Midbrain (tissue), 1 donor: ENCODE data around the gene THRA.

Experiments
- DNase-seq: peaks from one replicate; lab custom pipeline; 2025; lab: John Stamatoyannopoulos, UW

Gene THRA

DNA sequence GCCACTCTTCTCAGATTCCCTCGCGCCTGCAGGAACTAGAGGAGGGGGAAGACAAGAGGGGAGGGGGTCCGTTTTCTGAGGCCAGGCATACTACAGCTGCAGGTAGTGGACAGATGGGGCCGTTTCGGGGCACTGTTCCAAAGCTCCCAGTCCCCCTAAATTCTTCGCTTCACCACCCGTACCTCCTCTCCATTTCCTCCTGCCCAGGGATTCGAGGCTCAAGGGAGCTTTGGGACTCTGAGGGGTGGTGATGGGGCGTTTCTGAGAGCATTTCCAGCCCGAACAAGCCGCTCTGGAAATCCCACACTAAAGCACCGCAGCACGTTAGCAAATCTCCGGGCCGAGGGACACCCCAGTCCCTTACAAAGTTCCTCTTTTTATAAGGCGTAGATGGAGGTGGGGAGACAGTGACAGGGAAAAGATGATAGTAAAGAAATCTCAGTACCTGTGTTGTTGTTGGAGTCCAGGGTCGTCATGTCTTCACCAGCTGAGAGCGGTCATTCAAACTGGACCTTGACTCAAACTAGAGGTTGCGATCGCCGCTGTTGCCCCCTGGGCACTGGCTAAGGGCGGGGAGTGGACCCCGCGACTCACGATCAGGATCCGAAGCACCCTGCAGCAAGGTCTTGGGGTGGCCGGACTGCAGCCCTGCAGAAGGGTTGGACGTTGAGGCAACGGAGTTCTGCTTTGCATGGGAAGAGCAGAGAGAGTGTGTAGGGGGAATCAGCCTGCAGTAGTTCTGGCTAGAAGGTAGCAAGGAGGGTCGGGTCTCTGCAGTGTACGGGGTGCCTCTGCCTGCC is 37.1 kb downstream of the THRA start:
- DNase-seq, result no peak

DNA sequence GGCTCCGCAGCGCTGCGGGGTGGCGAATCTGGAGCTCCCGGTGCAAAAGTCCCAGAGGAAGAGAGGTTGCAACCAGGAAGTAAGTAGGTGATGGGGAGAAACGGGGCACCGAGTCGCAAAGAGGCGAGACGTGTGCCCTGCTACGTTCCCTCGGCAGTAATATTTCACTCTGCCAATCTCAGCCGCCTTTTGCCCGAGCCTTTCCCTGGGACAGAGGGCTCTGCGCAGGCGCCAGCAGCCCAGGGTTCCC is 37.6 kb downstream of the THRA start, which contains the start of gene NR1D1:
Gene NR1D1 (minus strand): TSS at position 171 of the 250 bp plus-strand sequence. CDS start 495 bp downstream, outside the sequence.
- DNase-seq, result no peak

DNA sequence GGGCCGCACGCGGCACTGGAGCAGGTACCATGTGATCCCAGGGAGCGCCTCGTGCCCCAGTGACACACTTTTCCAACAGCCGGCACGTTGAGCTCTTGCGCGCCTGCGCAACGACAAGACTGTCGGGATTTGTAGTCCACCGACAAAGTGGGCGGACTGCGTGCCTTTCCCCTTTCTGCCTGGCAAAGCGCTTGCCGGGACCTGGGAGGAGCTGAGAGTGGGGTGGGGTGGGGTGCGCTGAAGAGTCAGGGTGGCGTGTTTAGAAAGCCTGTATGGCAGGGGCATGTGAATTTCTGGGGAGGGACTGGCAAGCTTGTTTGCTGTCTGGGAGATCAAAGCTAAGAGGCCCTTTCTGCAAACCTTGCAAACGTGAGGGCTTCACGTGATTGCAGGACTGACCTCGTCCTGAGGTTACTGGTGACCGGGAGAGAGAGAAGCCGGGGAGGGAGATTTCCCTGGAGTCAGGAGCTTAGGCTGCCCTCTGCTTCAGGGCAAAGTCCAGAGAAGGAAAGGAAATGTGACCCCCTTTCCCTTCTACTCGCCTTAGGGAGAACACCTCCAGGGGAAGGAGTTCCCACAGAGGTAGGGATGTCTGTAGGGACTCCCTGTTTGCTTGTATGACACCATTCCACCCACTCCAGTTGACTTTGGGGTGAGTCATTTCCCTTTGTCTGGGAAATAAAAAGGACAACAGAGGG is 38.1 kb downstream of the THRA start:
- DNase-seq, result peak; percentile 97

DNA sequence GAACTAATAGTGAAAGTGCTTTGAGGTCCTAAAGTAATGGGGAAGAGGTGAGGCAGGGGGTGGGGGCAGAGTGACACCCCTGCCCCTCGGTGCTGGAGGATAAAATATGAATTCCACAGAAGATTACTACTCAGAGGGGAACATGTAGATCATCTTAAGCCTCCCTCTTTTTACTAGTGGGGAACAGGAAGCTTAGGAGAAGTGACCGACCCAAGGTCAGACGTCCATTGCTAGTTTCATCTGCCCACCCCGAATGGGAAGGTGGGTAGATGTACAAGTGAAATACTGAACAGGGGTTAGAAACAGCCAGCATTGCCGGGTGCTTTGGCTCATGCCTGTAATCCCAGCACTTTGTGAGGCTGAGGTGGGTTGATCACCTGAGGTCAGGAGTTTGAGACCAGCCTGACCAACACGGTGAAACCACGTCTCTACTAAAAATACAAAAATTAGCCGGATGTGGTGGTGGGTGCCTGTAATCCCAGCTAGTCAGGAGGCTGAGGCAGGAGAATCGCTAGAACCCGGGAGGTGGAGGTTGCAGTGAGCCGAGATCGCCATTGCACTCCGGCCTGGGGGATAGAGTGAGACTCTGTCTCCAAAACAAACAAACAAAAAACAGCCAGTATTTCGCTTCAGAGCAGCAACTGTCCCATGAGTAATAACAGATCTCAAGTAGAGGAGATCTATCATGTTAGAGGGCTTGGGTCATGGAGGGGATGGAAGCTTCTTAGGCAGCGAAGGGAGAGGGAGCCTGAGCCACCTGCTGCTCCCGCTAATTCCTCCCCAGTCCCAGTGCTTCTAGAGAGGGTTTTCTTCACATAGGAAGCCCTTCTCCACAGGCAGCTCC is 38.8 kb downstream of the THRA start:
- DNase-seq, result no peak

DNA sequence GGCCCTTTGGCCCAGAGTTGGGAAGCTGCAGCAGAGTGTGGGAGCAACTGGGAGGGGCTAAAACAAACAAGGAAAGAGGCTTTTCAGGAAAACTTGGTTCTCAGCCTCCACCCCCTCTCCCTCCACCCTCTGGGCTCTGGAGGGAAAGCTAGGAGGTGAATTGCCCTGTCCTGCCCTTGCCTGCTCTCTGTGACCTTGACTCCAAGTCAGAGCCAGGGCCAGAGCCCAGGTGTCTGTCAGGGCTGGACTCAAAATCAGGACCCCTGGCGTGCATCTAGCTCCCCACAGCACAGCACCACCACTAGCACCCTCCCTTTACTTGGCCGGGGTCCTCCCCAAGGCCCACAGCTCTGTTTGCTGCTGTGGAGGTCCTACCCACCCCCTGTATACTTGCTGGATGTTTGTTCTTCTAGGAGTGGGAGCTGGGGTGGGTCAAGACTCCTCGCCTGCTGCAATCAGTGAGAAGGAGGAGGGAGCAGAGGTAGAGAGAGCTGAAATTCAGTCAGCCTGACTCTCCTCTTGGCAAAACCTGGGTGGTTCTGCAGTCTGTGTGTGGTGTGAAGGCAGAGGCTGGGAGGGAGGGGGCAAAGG is 40.4 kb downstream of the THRA start:
- DNase-seq, result no peak

DNA sequence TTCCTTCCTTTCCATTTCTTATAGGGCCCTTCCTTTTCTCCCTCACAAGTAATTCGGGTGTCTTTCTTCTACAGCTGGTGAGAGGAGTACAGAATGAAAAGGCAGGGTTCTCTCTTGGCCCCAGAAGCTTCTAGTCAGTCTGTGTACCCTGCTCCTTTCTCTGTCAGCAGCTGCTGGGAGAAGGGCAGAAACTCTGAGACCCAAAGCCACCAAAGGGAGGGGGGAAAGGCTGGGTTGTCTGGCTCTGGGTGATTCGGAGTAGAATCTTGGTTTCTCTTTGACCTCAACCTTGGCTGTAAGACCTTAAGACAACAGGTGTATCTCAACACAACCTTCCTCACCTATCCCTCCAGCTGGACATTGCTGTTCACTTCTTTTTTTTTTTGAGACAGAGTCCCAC is 40.9 kb downstream of the THRA start:
- no peak for DNase-seq

DNA sequence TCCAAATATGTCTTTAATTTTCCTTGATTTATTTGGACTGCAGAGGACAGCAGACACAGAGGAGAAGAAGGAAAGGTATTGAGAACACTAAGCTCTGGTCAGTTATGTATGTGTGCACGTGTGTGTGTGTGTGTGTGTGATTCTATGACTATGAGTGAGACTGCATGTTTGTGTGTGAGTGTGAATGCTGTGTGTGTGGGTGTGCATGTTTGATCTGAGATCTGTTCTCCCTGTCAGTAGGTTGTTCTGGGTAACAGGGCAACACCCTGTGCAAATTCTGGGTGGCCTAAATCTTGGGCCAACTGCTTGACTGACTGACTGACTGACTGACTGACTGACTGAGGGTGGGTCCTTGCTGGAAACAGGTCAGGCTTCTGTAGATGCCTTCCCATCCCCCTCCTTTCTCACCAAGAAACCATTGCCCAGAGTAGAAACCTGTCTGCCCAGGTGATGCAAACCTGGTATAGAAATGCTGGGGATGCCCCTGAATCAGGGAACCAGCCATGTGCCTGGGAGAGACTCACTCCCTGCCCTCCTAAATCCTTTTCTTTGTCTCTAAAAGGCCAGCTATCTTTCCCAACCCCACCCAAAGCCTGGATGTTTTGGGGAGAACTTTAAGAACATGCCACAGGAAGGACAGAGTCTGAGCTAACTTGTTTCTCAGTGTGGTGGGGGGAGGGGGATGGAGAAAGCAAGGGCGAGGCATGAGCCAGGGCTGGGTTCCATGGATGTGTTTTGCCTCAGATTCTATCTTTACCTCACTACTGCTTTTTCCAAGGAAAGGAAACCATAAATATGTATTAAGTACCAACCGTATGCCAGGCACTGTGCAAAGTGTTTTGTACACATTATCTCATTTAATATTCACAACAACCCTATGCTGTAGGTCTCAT is 42.1 kb downstream of the THRA start:
- no peak for DNase-seq

DNA sequence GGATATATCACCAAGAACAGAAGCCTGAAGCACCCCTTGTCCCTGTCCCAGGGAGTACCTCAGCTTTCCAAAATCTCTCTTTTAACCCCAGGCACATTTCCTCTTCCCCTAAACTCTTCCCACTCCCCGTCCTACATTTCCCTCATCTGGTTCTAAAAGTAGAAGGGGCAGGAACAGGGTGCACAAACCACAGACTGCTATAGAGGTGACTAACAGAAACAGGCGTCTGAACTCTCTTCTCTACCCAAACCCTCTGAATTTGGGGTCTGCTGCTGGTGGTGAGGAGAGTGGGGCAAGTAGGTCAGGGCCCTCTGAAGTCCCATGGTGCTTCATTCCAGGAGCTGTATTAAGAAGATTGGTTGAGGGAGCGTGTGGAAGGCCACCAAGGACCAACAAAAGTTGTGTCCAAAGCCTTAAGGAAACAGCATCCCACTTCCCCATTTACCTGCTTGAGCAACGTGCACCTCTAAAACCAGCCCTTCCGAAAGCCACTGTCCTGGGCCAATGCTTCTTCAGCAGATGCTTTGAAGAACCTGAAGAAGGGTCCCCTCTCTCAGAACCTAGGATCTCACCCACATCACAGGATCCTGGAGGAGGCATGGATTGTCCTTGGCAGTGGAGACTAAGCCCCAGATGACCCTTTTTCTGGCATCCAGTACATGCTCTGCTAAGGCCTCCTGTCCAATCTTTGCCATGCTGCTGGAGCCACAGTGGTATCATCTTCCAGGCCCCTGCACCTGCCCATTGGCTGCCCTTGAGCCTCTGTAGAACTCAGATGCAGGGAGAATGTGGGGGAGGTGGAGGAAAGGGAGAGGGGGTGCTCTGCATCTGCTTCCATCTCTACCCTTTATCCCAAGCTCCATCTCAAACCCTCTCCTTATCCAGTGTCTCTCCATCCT is 43.3 kb downstream of the THRA start:
- DNase-seq, result no peak

DNA sequence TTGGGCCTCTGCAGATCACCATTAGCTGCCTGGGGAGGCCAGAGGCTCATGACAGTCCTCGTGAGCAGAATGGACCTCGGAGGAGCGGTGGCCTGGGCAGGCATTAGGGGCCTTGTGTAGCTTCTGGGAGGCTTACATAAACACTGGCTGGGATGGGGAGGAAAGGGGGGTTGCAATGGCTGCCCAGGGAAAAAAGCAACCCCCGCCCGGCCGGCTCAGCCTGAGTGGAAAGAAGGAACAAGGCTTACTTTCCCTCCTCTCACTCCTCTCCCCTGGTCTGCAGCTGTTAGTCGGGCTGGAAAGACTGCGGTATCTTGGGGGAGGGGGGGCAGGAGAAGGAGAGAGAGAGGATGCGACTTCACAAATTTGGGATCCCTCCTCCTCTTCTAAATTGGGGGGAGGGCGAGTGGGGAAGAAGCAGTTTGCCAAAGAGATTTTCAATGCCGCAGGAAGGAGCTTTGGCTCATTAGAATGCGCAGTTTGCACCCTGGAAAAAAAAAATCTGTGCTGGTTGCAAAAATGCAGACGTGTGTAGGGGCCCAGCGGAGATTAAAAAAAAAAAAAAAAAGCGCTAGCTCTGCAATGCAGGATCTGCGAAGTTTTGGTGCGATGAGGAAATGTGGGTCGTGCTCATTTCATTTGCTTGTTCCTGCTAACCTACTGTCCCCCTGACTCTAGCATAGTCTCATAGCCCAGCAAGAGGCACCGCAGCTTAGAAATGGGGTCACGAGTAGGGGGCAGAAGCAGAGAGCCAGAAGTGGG is 44.2 kb downstream of the THRA start:
- DNase-seq, result no peak

DNA sequence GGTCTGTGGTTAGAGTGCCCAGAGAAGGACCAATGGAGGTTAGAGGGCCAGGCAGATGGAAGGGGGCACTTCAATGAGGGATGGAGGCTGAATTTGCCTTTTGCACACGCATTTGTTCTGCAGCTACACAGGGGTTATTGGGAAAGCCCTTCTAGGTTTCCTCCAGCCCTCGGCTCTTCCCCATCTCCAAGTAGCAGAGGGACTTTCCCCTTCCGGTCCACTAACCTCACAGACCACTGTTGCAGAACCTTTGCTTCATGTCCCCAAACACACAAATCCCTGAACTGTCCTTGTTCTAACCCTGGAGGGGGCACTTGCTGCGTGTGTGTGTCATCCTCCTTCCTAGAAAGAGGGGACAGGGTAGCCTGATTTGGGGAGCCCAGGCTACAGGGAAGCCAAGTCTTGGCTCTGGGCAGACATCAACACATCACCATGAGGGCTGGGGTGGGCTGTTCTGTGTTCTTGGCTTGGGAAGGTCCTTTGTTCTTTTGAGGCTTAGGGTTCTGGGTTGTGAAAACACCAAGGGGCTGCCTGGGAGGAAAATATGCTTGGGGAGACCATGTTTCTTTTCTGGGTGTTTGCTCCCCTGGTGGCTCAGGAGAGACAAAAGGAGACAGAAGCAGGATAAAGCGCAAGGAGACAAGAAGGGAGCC is 44.9 kb downstream of the THRA start:
- no peak for DNase-seq

DNA sequence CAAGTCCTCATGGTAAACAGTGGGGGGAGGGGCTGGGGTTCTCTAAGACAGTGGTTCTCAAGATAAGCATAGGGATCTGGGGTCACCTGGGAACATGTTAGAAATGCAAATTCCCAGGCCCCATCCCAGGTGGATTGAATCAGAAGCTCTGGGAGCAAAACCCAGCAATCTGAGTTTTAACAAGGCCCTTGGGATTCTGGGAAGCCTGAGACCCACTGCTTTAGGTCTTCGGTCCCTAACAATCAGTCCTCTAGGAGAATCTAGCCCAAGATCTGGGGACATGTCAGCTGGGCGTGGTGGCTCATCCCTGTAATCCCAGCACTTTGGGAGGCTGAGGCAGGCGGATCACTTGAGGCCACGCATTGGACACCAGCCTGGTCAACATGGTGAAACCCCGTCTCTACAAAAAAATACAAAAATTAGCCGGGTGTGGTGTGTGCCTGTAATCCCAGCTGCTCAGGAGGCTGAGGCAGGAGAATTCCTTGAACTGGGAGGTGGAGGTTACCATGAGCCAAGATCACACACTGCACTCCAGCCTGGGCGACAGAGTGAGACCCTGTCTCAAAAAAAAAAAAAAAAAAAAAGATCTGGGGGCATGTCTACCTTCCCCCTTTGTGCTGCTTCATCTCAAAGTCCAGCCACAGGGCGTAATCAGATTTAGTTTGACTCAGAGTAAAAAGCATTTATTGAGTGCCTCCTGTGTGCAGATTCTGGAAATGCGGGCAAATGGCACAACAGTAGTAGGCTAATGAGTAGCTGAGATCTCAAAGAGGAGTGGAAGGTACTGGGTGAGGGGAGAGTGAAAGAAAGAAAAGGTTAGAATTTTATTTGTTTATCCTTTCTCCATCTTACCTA is 46.4 kb downstream of the THRA start:
- no peak for DNase-seq

DNA sequence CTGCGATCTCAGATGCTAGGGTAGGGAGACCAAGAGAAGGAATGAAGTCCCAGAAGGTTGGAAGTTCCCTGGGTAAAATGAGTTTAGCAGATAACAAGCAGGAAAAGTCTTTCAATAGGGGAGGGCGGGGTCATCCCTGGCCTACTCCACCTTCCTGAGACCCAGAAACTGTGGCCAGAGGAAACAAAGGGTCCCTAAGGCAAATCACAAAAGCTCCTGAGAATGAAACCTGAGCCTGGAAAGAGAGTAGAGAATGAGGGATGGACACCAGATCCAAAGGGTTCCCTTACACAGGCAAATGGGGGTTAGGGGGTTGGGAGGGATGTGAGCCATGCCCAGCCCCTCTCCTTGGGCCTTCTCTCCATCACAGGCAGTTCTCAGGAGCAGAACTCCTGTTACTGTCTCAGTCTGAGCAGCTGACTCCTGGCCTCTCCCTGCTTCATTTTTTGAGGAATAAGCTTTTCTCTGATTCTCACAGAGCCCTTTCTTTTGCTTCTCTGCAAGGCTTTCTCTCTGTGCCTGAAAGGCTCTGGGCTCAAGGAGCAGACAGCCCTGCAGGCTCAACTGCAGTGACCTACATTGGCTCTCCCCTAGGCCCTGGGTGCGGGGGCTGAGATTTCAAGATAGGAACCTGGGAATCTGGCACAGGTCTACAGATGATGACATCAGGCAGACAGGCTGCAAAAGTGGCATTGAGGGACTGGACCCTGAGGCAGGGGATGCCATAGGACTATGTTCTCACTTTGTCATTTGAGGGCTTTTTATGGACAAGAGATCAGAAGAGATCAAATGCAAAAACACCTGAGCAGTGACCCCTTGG is 47.5 kb downstream of the THRA start:
- DNase-seq, result no peak

DNA sequence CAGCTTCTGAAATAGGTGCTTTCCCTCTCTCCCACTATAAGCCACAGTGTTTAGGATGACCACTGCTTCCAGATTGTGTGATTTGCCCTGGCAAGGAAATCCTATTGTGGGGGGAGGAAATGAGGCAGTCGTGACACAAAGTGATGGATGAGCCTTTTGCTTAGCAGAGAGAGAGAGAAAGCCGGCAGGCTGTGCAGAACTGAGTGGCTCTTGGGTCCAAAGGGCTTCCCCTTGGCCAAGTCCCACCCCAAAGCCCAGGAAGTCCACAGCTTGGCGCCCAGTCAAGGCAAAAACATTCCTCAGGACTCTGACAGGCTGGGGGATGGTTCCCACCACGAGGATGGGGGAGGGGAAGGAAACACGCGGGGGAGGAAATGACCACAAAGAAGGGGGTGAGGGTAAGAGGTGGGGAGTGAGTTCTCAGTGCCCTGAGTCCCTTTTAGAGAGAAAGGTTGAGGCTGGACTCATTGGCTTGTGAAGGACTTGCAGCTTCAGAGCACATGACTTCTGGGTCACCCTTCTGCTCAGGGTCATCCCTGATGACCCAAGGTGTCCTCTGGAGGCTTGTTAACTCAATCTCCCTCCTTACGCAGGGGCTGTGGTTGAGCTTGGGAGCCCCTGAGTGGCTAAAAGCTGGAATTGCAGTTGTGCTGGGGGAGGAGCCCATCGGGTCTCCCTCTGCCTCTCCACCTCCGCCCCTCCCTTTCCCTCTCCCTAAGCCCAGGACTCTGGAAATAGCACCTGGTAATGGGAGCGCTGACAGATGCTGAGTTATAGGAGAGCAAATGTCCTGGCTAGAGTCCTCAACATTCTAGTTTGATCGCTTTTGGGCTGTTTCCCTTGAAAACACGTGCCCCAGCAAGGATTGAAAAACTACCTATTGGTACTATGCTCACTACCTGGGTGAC is 48.7 kb downstream of the THRA start:
- DNase-seq, result peak; percentile 88

DNA sequence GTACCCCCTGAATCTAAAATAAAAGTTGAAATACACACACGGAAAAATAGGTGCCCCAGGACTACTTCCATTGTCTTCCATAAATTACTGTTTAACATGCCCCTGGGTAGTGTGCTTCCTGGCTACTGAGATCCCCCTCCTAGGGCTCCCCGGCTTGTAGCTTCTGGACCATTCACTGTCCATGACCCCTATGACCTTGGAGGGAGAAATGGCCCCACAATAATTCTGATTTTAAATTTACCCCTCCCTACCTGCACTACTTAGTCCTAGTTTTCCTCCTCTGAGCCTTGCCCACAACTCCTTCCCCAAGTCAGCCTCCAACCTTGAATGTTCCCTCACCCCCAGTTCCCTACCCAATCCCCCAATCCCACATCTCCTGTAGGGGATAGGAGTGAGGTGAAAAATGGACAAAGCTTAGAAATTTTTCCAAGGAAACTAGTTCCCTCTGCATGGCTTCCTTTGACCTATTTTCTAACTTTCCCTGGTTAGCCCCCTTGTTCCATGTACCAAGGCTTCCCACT is 49.5 kb downstream of the THRA start:
- DNase-seq, result no peak

DNA sequence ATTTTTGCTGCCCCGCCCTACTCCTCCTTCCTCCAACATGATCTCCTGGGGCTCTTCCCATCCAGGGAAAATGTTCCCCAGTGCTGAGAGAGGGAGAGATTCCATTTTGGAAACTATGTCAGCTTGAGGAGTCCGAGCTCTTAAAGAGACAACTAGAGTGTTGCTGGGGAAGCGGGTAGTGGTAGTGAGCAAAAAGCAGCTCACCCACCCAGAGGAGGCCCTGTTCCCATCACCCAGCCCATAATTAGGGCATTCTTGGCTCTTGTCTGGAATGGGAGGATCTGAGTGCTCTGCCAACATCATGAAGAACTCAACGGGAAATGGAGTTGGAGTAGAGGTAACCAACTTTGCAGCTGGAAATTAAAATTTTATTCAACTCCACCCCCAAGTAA is 49.9 kb downstream of the THRA start:
- DNase-seq, result no peak
